ENCODE results near the gene PIM1. TPM values are rescaled to one million over a fixed set of nuclear protein-coding genes. Genes with fewer than 3 reads are reported as not detected.

PIM1 gene
- total RNA-seq, 4 donors from 2014 or later, result 5.0 to 23.0 (median 13.0) TPM

DNA sequence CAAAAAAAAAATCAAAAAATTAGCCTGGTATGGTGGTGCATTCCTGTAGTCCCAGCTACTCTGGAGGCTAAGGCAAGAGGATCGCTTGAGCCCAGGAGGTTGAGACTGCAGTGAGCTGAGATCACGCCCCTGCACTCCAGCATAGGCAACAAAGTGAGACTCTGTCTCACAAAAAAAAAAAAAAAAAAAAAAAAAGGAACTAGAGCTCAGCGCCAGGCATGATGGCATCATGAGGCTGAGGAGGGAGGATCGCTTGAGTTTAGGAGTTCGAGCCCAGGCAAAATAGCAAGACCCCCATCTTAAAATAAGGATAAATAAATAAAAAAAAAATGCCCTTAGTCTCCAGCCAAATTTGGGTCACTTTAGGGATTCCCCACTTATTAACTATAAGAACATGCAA lies 40.4 kb upstream of the PIM1 start:
- no peak for TF ChIP-seq POLR2A (IDR thresholded peaks at IDR 0.05)
- TF ChIP-seq, protein P1, sequence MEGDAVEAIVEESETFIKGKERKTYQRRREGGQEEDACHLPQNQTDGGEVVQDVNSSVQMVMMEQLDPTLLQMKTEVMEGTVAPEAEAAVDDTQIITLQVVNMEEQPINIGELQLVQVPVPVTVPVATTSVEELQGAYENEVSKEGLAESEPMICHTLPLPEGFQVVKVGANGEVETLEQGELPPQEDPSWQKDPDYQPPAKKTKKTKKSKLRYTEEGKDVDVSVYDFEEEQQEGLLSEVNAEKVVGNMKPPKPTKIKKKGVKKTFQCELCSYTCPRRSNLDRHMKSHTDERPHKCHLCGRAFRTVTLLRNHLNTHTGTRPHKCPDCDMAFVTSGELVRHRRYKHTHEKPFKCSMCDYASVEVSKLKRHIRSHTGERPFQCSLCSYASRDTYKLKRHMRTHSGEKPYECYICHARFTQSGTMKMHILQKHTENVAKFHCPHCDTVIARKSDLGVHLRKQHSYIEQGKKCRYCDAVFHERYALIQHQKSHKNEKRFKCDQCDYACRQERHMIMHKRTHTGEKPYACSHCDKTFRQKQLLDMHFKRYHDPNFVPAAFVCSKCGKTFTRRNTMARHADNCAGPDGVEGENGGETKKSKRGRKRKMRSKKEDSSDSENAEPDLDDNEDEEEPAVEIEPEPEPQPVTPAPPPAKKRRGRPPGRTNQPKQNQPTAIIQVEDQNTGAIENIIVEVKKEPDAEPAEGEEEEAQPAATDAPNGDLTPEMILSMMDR (IDR thresholded peaks at IDR 0.05 in 4 of 5, conservative IDR thresholded peaks at IDR 0.05 in 1 of 5), result no peak
- Histone ChIP-seq H3K4me3 (no peak overlapping the region), H3K4me1 (peaks cover 38 to 51% of the 10 kb centered on the region in 2 donors), H3K36me3 (no peaks in the 10 kb centered on the region), H3K9me3 (no peaks in the 10 kb centered on the region), H3K27ac (peak overlapping the region; percentile 91 to 95 (median 93)), H3K27me3 (no peaks in the 10 kb centered on the region)
- in situ Hi-C loops (cut with MboI; ENCODE audit: low sequenced_read_pairs in 4 of 4) (no loop called here), intact Hi-C loops (cut with DNase I; ENCODE audit: low total_unique reads) (no loop called here)
- ATAC-seq (no peak), DNase-seq (no peak)

DNA sequence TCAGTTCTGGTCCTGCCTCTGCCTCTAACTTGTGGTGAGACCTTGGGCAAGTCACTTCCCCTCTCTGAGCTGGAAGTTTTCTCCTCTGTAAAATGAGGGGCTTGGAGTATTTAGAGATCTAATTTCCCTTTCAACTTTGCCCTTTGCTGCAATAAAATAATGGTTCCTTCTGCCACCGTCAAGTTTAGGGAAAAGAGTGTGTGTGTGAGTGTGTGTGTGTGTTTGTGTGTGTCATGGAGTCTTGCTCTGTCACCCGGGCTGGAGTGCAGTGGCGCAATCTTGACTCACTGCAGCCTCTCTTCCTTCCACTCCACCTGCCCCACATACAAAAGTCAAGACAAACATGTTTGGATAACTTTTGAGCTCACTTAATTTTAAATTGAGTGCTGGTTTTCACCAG lies 39.2 kb upstream of the PIM1 start:
- intact Hi-C loops (cut with DNase I; ENCODE audit: low total_unique reads) (loop anchor here (1.0 to 5.0 kb wide), 3 partner anchors 27 to 143 kb away; partner anchors contain the start of gene MTCH1), in situ Hi-C loops (cut with MboI; ENCODE audit: low sequenced_read_pairs in 4 of 4) (loop anchor here in 1 of 4 donors (5.0 kb wide), 1 partner anchor 42 kb away; the partner anchor contains the start of gene PIM1)
- no peaks in the 10 kb centered on the region for H3K36me3 ChIP-seq
- no peak for TF ChIP-seq POLR2A (IDR thresholded peaks at IDR 0.05)
- TF ChIP-seq, protein P1 (IDR thresholded peaks at IDR 0.05 in 4 of 5, conservative IDR thresholded peaks at IDR 0.05 in 1 of 5), result no peak
- DNase-seq (peak; percentile 47 to 86), ATAC-seq (peak; percentile 45 to 61)
- H3K27me3 ChIP-seq, result no peaks in the 10 kb centered on the region
- peak overlapping the region; percentile 91 to 95 (median 93) for H3K27ac ChIP-seq
- no peak overlapping the region for H3K4me3 ChIP-seq
- H3K4me1 ChIP-seq, result peaks cover 48 to 62% of the 10 kb centered on the region in 2 donors
- no peaks in the 10 kb centered on the region for H3K9me3 ChIP-seq

DNA sequence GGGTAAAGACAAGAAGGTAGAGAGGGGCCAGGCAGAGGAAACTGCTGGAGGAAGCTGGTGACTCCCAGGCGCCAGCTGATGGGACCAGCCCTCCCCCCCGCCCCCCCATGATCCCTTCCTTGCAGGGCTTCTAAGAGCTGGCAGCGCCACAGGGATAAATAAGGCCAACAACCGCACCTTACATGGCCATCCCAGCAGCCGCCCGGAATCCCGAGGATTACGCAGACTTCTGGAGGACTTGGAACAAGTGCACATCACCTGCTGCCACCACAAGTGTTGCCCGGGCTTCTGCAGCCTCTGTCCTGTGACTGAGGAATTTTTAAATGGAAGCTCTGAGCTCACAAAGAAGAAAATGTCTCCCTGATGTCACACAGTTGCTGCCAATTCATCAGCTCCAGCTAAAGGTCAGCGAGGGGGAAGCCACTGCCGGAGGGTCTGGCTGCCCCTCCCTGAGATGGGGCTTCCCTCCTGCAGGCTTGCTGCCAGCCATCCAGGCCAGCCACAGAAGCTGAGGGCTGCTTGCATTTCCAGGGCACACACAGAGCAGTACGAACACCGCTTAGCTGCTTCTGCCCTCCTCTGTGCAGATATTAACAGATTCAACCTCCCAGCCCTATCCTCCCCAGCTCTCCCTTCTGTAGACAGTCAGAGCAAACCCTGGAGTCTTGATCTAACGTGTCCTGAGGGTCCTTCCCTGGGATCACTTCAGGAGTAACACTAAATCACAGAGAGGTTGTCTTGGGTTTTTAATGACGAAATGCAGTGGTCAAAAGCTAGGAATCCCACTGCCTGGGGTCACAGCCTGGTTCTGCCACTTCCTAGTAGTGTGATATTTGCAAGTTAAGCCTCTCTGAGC lies 38.6 kb upstream of the PIM1 start:
- peak; percentile 93 to 98 for DNase-seq
- H3K4me3 ChIP-seq, result peak overlapping the region in 3 of 4 donors; percentile 4 to 34 (median 27)
- intact Hi-C loops (cut with DNase I; ENCODE audit: low total_unique reads), result loop anchor here (1.0 to 5.0 kb wide), 3 partner anchors 28 to 144 kb away; partner anchors contain the start of gene MTCH1
- peak; percentile 69 to 82 for ATAC-seq
- peaks cover 50 to 62% of the 10 kb centered on the region in 2 donors for H3K4me1 ChIP-seq
- H3K27me3 ChIP-seq, result no peaks in the 10 kb centered on the region
- in situ Hi-C loops (cut with MboI; ENCODE audit: low sequenced_read_pairs in 4 of 4), result loop anchor here in 1 of 4 donors (5.0 kb wide), 1 partner anchor 41 kb away; the partner anchor contains the start of gene PIM1
- H3K36me3 ChIP-seq, result no peaks in the 10 kb centered on the region
- H3K27ac ChIP-seq, result peak overlapping the region; percentile 91 to 95 (median 93)
- no peaks in the 10 kb centered on the region for H3K9me3 ChIP-seq
- TF ChIP-seq, protein P1 (IDR thresholded peaks at IDR 0.05 in 4 of 5, conservative IDR thresholded peaks at IDR 0.05 in 1 of 5), result no peak
- peak; percentile 36 to 44 for TF ChIP-seq POLR2A (IDR thresholded peaks at IDR 0.05)

DNA sequence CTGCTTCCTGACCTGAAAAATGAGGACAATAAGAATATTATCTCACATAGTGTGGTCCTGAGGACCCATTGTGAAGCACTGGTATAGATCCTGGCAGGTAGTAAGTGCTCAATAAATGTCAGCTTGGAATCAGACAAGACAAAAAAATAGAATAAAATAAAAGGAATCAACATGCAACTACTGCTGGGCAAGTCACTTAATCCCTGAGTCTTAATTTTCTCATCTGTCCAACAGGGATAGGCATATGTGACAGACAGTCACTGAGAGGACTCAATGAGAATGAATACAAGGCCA lies 38.0 kb upstream of the PIM1 start:
- in situ Hi-C loops (cut with MboI; ENCODE audit: low sequenced_read_pairs in 4 of 4), result loop anchor here in 1 of 4 donors (5.0 kb wide), 1 partner anchor 40 kb away; the partner anchor contains the start of gene PIM1
- Histone ChIP-seq H3K27me3 (no peaks in the 10 kb centered on the region), H3K4me1 (peaks cover 50 to 62% of the 10 kb centered on the region in 2 donors), H3K9me3 (no peaks in the 10 kb centered on the region), H3K36me3 (no peaks in the 10 kb centered on the region), H3K27ac (peak overlapping the region; percentile 91 to 95 (median 93)), H3K4me3 (no peak overlapping the region)
- intact Hi-C loops (cut with DNase I; ENCODE audit: low total_unique reads), result loop anchor here (1.0 to 5.0 kb wide), 3 partner anchors 29 to 145 kb away; partner anchors contain the start of gene MTCH1
- ATAC-seq (no peak), DNase-seq (no peak)
- no peak for TF ChIP-seq POLR2A (IDR thresholded peaks at IDR 0.05)
- TF ChIP-seq, protein P1 (IDR thresholded peaks at IDR 0.05 in 4 of 5, conservative IDR thresholded peaks at IDR 0.05 in 1 of 5), result no peak

Data from gastrocnemius medialis (tissue), 4 donors.